KMS-11 (cell line): Measurements from ENCODE around the gene NKX2-4.

Experiments
- H2AFZ ChIP-seq: fragments of 200-600 bp; sonication (generic); 2 replicates; pipeline ENCODE4 v1.6.1; 2016; ENCODE audit warnings: antibody characterized with exemption, mixed run types, low read depth
- H3K27ac ChIP-seq: fragments of 200-600 bp; sonication (generic); 2 replicates; pipeline ENCODE4 v1.6.1; 2016; ENCODE audit warnings: mild to moderate bottlenecking, mixed run types
- H3K27me3 ChIP-seq: fragments of 200-600 bp; sonication (generic); 2 replicates; pipeline ENCODE4 v1.6.1; 2017; ENCODE audit warnings: mild to moderate bottlenecking, low read depth, mixed run types, moderate library complexity; ENCODE audit not compliant: insufficient read depth
- H3K36me3 ChIP-seq: fragments of 200-600 bp; sonication (generic); 2 replicates; pipeline ENCODE4 v1.6.1; 2017; ENCODE audit warnings: mild to moderate bottlenecking, mixed run types; ENCODE audit not compliant: insufficient read depth
- H3K4me1 ChIP-seq: fragments of 200-600 bp; sonication (generic); 2 replicates; pipeline ENCODE4 v1.6.1; 2016; ENCODE audit warnings: mild to moderate bottlenecking, low read depth, mixed run types; ENCODE audit not compliant: poor library complexity, severe bottlenecking
- H3K4me2 ChIP-seq: fragments of 200-600 bp; sonication (generic); 2 replicates; pipeline ENCODE4 v1.7.0; 2016; ENCODE audit warnings: mild to moderate bottlenecking, mixed run types
- H3K4me3 ChIP-seq: fragments of 200-600 bp; sonication (generic); IDR thresholded peaks from 2 replicates; pipeline ENCODE4 v1.6.1; 2017; ENCODE audit warnings: low read depth, low read length, mixed read lengths; ENCODE audit not compliant: insufficient read depth
- H3K79me2 ChIP-seq: fragments of 200-600 bp; sonication (generic); 2 replicates; pipeline ENCODE4 v1.6.1; 2016; ENCODE audit warnings: low read depth, mixed run types; ENCODE audit not compliant: insufficient read depth
- H3K9ac ChIP-seq: fragments of 200-600 bp; sonication (generic); 2 replicates; pipeline ENCODE4 v1.6.1; 2016; ENCODE audit warnings: mild to moderate bottlenecking, mixed run types
- H4K20me1 ChIP-seq: fragments of 200-600 bp; sonication (generic); 2 replicates; pipeline ENCODE4 v1.6.1; 2016; ENCODE audit warnings: mild to moderate bottlenecking, mixed run types; ENCODE audit not compliant: insufficient read depth
- TF ChIP-seq, protein P1 (sequence below): fragments of 200-600 bp; sonication (generic); conservative IDR thresholded peaks from 2 replicates; pipeline ENCODE4 v1.6.1; 2017; ENCODE audit warnings: low read depth, mild to moderate bottlenecking, antibody characterized with exemption, low read length, moderate library complexity, mixed read lengths

The NKX2-4 gene

DNA sequence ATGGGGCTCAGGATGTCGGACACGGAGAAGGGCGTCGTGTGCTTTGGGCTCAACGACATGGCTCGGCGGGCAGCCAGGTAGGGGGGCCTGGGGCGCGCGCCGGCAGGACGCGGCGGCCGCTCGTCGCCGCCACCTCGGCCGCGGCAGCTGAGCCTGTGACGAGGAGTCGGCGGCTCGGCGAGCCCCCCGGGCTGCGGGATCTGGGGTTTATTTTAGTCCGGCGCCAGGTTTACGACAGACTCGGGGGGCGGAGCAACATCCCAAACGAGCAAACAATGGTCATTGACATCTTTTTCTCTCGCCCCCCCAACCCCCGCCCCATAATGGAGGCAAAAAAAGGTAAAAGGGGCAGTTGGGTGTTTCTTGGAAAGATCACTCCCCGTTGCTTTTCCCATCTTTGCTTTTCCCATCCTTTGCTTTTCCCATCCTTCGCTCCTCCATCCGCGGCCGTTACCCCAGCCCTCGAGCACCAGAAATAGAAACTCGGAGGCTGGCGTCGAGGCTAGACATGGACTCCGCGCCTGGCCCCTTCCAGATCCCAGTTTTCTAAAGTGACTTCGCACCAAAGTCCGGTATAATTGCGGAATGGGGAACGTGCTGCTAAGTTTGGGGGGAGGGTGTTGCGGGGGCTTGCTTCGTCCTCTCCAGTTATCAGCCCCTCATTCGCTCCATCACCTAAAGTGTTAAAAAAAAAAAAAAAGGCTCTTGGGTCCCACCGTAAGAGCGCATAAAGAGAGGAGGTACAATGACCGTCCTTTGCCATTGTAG is at the start of gene NKX2-4:
NKX2-4 (minus strand) TSS at position 186 of the 768 bp plus-strand sequence; CDS start at position 59, 127 bp downstream.
- Histone ChIP-seq H3K79me2 (no peaks in the 10 kb centered on the region), H3K4me1 (no peaks in the 10 kb centered on the region), H3K9ac (no peak within 1 kb of the TSS), H3K27me3 (no peaks in the 10 kb centered on the region), H3K4me3 (no peak within 1 kb of the TSS), H3K27ac (no peak within 1 kb of the TSS), H3K4me2 (no peak within 1 kb of the TSS), H4K20me1 (no peaks in the 10 kb centered on the region), H3K36me3 (no peaks in the 10 kb centered on the region), H2AFZ (no peak within 1 kb of the TSS)
- TF ChIP-seq, protein P1, sequence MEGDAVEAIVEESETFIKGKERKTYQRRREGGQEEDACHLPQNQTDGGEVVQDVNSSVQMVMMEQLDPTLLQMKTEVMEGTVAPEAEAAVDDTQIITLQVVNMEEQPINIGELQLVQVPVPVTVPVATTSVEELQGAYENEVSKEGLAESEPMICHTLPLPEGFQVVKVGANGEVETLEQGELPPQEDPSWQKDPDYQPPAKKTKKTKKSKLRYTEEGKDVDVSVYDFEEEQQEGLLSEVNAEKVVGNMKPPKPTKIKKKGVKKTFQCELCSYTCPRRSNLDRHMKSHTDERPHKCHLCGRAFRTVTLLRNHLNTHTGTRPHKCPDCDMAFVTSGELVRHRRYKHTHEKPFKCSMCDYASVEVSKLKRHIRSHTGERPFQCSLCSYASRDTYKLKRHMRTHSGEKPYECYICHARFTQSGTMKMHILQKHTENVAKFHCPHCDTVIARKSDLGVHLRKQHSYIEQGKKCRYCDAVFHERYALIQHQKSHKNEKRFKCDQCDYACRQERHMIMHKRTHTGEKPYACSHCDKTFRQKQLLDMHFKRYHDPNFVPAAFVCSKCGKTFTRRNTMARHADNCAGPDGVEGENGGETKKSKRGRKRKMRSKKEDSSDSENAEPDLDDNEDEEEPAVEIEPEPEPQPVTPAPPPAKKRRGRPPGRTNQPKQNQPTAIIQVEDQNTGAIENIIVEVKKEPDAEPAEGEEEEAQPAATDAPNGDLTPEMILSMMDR: no peak

DNA sequence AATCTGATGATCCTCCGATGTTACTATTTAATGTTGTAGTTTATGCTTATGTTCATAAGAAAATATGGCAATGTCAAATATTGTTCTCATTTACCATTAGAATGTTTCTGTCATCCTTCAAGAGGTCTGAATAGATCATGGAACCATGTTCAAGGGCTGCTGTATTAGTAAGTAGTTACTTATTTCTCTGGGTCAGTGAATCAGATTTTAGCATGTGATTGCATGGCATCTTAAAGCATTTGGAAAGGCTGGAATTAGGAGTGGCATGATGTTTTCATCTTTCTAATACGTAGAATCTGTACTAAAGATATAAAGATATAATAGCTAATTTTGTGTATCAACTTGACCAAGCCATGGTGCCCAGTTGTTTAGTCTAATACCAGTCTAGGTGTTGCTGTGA is 40.5 kb upstream of the NKX2-4 start:
- TF ChIP-seq, protein P1: no peak
- no peak overlapping the region for H3K27ac ChIP-seq
- no peaks in the 10 kb centered on the region for H3K79me2 ChIP-seq
- no peak overlapping the region for H3K4me2 ChIP-seq
- no peaks in the 10 kb centered on the region for H3K36me3 ChIP-seq
- no peak overlapping the region for H3K4me3 ChIP-seq
- no peaks in the 10 kb centered on the region for H3K4me1 ChIP-seq
- H3K27me3 ChIP-seq: no peaks in the 10 kb centered on the region
- H4K20me1 ChIP-seq: no peaks in the 10 kb centered on the region
- no peak overlapping the region for H3K9ac ChIP-seq
- H2AFZ ChIP-seq: no peak overlapping the region

DNA sequence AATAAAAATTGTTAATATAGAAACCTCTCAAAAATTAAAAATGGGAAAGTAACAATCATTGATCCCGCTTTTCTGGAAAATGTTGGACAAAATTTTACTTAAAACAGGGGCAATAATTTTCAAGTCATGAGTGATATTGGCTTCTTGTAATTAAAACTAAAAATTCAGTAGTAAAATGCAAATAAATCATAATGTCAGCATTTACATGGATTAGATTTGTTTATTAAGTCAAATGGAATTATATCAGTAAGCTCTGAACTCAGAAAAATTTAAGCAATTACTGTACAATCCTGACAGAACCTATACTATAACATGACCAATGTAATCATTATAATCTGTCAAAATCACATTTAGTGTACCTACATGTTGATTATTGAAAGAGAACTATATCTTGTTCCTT is 39.9 kb upstream of the NKX2-4 start:
- no peak overlapping the region for H3K27ac ChIP-seq
- no peak overlapping the region for H3K4me3 ChIP-seq
- H3K9ac ChIP-seq: no peak overlapping the region
- no peaks in the 10 kb centered on the region for H3K36me3 ChIP-seq
- H3K79me2 ChIP-seq: no peaks in the 10 kb centered on the region
- TF ChIP-seq, protein P1: no peak
- H2AFZ ChIP-seq: no peak overlapping the region
- H4K20me1 ChIP-seq: no peaks in the 10 kb centered on the region
- no peak overlapping the region for H3K4me2 ChIP-seq
- H3K4me1 ChIP-seq: no peaks in the 10 kb centered on the region
- H3K27me3 ChIP-seq: no peaks in the 10 kb centered on the region

DNA sequence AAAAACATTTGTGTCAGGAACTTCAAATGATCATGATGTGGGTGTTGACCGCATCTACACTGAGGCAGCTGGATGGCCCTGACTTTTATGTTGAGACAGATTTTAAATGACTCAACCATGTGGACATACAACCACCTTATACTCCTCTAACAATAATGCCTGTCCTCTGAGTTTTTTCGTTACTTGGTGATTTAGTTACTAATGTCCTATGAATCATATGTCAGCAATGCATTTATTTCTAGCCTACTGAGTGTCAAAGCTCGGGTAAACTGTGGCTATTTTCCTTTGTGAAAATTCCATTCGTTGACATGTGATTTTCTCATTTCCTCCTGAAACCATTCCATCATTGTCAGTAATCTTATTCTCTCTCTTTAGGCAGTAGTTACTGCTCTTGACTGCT is 38.9 kb upstream of the NKX2-4 start:
- Histone ChIP-seq H4K20me1 (no peaks in the 10 kb centered on the region), H3K4me2 (no peak overlapping the region), H2AFZ (no peak overlapping the region)

More for the DNA sequence above, 38.9 kb upstream of the NKX2-4 start:
- H3K79me2 ChIP-seq: no peaks in the 10 kb centered on the region
- no peak overlapping the region for H3K27ac ChIP-seq
- H3K36me3 ChIP-seq: no peaks in the 10 kb centered on the region
- no peaks in the 10 kb centered on the region for H3K27me3 ChIP-seq
- TF ChIP-seq, protein P1: no peak
- no peak overlapping the region for H3K4me3 ChIP-seq
- H3K9ac ChIP-seq: no peak overlapping the region
- H3K4me1 ChIP-seq: no peaks in the 10 kb centered on the region
